Fibroblast of pulmonary artery (primary cell): ENCODE data around the gene GLI1.

Experiments used
- DNase-seq: peaks from one replicate; pipeline ENCODE4 v3.0.0-alpha.2; 2010; ENCODE audit warnings: low read depth
- H3K4me3 ChIP-seq: replicated peaks from 2 replicates; pipeline ENCODE4 v1.5.1; 2011; ENCODE audit warnings: low read depth, mild to moderate bottlenecking, control low read depth, low read length, moderate library complexity
- TF ChIP-seq, protein P1 (sequence below): IDR thresholded peaks from 2 replicates; pipeline ENCODE4 v1.5.1; 2011; ENCODE audit warnings: mild to moderate bottlenecking, control low read depth, low read length, inconsistent platforms; ENCODE audit errors: missing control alignments

GLI1 gene

GRCh38 chr12:57467212-57467874, 7.8 kb downstream of the GLI1 start:
- H3K4me3 ChIP-seq: no peak overlapping the region
- DNase-seq: no peak
- TF ChIP-seq, protein P1, sequence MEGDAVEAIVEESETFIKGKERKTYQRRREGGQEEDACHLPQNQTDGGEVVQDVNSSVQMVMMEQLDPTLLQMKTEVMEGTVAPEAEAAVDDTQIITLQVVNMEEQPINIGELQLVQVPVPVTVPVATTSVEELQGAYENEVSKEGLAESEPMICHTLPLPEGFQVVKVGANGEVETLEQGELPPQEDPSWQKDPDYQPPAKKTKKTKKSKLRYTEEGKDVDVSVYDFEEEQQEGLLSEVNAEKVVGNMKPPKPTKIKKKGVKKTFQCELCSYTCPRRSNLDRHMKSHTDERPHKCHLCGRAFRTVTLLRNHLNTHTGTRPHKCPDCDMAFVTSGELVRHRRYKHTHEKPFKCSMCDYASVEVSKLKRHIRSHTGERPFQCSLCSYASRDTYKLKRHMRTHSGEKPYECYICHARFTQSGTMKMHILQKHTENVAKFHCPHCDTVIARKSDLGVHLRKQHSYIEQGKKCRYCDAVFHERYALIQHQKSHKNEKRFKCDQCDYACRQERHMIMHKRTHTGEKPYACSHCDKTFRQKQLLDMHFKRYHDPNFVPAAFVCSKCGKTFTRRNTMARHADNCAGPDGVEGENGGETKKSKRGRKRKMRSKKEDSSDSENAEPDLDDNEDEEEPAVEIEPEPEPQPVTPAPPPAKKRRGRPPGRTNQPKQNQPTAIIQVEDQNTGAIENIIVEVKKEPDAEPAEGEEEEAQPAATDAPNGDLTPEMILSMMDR: no peak

DNA sequence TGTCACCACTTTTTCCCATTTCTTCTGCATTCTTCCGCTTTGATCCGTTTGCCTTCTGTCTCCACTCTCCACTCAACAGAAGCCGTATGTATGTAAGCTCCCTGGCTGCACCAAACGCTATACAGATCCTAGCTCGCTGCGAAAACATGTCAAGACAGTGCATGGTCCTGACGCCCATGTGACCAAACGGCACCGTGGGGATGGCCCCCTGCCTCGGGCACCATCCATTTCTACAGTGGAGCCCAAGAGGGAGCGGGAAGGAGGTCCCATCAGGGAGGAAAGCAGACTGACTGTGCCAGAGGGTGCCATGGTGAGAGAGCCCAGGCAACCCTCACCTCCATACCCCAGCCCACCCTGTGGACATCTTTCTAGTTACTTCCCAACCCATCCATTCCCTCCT, 8.3 kb downstream of the GLI1 start:
- TF ChIP-seq, protein P1: no peak
- DNase-seq: no peak
- H3K4me3 ChIP-seq: no peak overlapping the region

DNA sequence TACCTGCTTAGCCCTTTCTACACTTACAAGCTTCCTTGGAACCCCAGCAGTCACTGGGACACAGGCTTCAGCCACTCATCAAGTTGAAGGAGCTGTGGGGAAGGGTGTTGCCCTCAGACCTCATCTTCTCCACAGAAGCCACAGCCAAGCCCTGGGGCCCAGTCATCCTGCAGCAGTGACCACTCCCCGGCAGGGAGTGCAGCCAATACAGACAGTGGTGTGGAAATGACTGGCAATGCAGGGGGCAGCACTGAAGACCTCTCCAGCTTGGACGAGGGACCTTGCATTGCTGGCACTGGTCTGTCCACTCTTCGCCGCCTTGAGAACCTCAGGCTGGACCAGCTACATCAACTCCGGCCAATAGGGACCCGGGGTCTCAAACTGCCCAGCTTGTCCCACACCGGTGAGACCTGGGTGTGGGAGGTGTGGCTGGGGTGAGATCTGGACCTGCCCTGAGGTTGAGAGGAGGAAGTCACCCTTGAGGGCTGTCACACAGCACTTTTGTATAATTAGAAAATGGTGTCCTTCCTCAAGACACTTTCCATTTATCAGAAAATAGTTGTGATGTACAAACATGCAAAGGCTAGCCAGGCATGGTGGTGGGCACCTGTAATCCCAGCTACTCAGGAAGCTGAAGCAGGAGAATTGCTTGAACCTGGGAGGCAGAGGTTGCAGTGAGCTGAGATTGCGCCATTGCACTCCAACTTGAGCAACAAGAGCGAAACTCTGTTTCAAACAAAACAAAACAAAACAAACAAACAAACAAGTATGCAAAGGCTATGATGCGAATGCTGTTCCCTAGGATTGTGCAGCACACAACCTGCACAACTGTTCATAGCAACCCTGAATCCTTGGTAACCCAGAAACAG, 9.9 kb downstream of the GLI1 start:
- H3K4me3 ChIP-seq: no peak overlapping the region
- TF ChIP-seq, protein P1: no peak
- no peak for DNase-seq

DNA sequence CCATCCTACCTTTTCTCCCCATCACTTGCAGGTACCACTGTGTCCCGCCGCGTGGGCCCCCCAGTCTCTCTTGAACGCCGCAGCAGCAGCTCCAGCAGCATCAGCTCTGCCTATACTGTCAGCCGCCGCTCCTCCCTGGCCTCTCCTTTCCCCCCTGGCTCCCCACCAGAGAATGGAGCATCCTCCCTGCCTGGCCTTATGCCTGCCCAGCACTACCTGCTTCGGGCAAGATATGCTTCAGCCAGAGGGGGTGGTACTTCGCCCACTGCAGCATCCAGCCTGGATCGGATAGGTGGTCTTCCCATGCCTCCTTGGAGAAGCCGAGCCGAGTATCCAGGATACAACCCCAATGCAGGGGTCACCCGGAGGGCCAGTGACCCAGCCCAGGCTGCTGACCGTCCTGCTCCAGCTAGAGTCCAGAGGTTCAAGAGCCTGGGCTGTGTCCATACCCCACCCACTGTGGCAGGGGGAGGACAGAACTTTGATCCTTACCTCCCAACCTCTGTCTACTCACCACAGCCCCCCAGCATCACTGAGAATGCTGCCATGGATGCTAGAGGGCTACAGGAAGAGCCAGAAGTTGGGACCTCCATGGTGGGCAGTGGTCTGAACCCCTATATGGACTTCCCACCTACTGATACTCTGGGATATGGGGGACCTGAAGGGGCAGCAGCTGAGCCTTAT, 10.8 kb downstream of the GLI1 start:
- no peak for DNase-seq
- TF ChIP-seq, protein P1: no peak
- no peak overlapping the region for H3K4me3 ChIP-seq

DNA sequence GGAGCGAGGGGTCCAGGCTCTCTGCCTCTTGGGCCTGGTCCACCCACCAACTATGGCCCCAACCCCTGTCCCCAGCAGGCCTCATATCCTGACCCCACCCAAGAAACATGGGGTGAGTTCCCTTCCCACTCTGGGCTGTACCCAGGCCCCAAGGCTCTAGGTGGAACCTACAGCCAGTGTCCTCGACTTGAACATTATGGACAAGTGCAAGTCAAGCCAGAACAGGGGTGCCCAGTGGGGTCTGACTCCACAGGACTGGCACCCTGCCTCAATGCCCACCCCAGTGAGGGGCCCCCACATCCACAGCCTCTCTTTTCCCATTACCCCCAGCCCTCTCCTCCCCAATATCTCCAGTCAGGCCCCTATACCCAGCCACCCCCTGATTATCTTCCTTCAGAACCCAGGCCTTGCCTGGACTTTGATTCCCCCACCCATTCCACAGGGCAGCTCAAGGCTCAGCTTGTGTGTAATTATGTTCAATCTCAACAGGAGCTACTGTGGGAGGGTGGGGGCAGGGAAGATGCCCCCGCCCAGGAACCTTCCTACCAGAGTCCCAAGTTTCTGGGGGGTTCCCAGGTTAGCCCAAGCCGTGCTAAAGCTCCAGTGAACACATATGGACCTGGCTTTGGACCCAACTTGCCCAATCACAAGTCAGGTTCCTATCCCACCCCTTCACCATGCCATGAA, 11.5 kb downstream of the GLI1 start:
- no peak overlapping the region for H3K4me3 ChIP-seq
- DNase-seq: no peak
- TF ChIP-seq, protein P1: no peak

- TF ChIP-seq, protein P1: no peak
- DNase-seq: no peak
- no peak overlapping the region for H3K4me3 ChIP-seq
These were observed 12.1 kb downstream of the GLI1 start for GRCh38 chr12:57471661-57472060.
